Skin epidermis (tissue), 12 donors: ENCODE data around the gene ECM1.

ENCODE experiments used
- H3K27ac ChIP-seq, 21 experiments: fragments of 200-600 bp; sonication (generic) in 11 of 21; one replicate each; pipeline ENCODE4 v1.5.0; 2020; ENCODE audit warnings: mild to moderate bottlenecking in 3 of 21, inconsistent platforms in 2 of 21, moderate library complexity in 2 of 21
- H3K4me3 ChIP-seq, 7 experiments: fragments of 200-600 bp; sonication (generic) in 2 of 7; one replicate each; pipeline ENCODE4 v1.5.0; 2020; ENCODE audit warnings: inconsistent platforms in 2 of 7, mild to moderate bottlenecking in 2 of 7, moderate library complexity in 1 of 7

The ECM1 gene

DNA sequence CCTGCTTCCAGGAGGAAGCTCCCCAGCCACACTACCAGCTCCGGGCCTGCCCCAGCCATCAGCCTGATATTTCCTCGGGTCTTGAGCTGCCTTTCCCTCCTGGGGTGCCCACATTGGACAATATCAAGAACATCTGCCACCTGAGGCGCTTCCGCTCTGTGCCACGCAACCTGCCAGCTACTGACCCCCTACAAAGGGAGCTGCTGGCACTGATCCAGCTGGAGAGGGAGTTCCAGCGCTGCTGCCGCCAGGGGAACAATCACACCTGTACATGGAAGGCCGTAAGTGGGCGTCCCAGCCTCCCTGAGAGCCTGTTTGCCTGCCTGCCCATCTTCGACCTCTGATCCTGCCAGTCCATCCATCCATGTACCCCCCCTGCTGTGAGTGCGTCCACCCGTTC is 3.6 kb downstream of the ECM1 start:
- no peak overlapping the region for H3K4me3 ChIP-seq
- peak overlapping the region in 1 of 21 experiments; percentile 32 for H3K27ac ChIP-seq

DNA sequence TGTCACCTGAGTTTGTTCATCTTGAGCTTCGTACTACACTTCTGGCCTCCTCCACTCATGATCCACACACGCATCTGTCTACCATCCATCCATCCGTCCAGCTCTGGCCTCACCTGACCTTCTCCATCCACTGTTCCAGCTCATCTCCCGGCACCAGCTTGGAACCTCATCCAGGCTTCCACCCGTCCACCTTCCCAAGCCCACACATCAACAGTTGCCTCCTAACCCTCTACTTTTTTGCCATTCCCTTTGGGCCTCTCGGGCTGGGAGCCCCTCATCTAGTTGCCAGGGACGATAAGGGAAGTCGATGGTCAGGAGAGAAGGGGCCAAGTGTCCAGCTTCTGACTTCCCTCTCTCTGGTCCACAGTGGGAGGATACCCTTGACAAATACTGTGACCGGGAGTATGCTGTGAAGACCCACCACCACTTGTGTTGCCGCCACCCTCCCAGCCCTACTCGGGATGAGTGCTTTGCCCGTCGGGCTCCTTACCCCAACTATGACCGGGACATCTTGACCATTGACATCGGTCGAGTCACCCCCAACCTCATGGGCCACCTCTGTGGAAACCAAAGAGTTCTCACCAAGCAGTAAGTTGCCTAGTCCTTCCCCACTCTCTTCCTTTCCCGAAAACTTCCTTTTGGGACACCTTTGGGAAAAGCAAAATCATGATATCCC is 4.2 kb downstream of the ECM1 start:
- H3K4me3 ChIP-seq, result no peak overlapping the region

DNA sequence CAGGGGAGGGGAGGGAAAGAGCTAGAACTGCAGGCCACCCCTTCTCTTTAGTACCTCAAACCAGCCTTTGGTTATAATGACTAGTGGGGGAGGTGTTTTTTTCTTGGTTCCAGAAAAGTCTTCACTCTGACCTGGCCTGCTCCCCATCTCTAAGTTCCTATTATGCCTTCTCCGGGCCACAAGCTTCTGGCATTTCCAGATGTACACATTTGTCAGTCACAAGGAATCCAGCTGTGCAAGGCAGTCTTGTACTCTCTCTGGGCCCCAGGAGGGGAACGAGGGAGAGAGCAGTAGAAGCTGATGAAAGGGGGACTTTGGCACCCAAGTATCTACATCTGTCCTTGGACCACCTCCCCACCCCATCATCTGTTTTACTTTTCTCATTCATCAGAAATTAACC is 4.9 kb downstream of the ECM1 start:
- Histone ChIP-seq H3K27ac (peak overlapping the region in 4 of 21 experiments; percentile 13 to 36 (median 27)), H3K4me3 (no peak overlapping the region)

More for the DNA sequence above, 4.2 kb downstream of the ECM1 start:
- no peak overlapping the region for H3K27ac ChIP-seq

DNA sequence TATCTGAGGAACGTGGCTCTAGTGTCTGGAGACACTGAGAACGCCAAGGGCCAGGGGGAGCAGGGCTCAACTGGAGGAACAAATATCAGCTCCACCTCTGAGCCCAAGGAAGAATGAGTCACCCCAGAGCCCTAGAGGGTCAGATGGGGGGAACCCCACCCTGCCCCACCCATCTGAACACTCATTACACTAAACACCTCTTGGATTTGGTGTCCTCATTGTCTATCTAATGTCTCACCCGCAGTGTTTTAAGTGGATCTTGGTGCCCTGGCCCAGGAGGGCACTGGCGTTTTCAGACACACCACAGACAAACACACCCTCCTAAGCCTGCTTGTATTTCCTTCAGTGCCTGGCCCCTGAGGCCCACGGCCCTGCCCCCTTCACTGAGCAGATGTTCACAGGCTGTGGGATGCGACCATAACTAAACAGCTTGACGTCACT is 5.5 kb downstream of the ECM1 start:
- peak overlapping the region in 7 of 21 experiments; percentile 6 to 36 (median 25) for H3K27ac ChIP-seq
- H3K4me3 ChIP-seq, result no peak overlapping the region

DNA sequence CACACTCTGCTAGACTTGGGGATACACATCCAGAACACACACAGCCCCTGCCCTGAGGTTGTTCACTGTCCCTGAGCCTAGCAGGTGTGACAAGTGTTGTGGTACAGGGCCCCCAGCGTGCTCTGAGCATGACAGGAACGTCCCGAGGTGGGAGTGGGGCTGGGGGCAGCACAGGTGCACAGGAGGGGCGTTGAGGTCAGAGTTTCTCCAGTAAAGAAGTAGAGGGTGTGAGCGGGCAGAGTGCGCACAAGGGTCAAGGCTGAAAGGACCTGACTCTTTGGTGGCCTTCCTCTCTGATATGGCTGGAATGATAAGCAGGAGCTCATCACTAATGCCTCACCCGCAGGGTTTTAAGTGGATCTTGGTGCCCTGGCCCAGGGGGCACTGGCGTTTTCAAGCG is 6.4 kb downstream of the ECM1 start:
- Histone ChIP-seq H3K27ac (no peak overlapping the region), H3K4me3 (no peak overlapping the region)

DNA sequence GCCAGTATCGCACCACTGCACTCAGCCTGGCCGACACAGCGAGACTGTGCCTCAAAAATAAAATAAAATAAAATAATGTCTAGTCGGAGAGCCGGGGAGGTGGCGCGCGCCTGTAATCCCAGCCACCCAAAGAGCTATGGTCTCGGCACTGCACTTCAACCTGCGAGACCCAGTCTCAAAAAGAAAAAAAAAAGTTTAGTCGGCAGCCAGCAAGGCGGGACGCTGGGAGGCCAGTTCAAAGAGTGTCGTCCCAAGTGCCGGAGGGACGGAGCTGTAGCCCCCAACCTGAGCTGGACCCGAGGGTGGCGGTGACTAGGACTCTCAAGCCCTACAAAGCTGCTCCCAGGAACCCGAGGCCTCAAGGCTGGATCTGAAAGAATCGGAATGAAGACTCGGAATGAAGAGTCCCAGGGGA is 7.0 kb downstream of the ECM1 start:
- H3K27ac ChIP-seq, result peak overlapping the region in 20 of 21 experiments; percentile 1 to 81 (median 68)
- peak overlapping the region; percentile 33 to 59 (median 48) for H3K4me3 ChIP-seq

DNA sequence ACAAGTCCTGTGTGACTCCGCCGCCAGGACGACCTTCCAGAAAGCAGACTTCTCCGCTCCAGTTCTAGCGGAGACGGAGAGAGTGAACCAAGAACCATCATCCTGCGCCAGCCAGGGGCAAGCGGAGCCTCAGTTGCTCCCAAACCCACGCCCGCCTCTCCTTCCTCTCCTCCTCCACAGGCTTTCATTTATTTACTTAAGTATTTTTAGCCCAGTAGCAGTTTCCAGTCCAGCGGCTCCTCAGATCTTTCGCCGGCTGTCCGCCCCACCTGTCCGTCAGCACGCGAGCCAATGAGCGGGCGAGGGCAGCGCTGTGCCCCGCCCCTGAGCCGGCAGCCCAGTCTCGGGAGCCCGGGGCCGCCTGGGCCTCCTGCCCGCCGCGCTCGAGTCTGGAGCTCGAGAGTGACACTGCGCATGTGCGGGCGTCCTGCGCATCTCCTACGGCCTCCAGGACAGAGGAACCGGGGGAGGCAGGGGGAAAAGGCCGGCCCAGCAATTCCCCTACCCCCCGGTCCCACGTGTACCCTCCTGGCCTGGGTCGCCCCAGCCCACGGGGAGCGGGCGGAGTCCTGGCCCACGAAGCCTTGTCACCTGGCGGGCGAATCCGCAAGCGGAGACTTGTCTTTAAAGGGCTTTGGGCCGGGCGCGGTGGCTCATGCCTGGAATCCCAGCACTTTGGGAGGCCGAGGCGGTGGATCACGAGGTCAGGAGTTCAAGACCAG is 7.6 kb downstream of the ECM1 start, which contains the start of gene FALEC:
FALEC (plus strand) TSS at position 425 of the 722 bp plus-strand sequence.
- Histone ChIP-seq H3K27ac (peak within 1 kb of the TSS in 20 of 21 experiments; percentile 1 to 81 (median 74)), H3K4me3 (peak within 1 kb of the TSS; percentile 33 to 59 (median 48))

DNA sequence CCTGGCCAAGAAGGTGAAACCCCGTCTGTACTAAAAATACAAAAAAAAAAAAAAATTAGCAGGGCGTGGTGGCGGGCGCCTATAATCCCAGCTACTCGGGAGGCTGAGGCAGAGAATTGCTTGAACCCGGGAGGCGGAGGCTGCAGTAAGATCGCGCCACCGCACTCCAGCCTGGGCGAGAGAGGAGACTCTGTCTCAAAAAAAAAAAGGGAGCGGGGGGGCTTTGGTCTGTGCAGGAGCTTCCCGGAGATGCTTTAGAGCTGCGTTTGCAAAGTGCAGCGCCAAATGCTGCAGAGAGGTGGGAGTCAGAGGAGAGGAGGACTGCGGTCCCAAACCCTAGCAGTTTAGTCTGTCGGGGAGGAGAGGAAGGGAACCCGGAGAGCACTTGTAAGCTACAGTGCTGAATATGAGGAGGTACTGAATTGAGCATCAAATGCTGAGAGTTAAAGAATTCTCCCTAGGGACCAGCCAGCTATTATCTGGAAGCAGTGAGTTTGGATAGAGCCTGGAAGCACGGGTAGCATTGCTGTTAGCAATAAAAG is 8.2 kb downstream of the ECM1 start:
- peak overlapping the region; percentile 33 to 59 (median 48) for H3K4me3 ChIP-seq
- peak overlapping the region in 20 of 21 experiments; percentile 1 to 81 (median 74) for H3K27ac ChIP-seq

DNA sequence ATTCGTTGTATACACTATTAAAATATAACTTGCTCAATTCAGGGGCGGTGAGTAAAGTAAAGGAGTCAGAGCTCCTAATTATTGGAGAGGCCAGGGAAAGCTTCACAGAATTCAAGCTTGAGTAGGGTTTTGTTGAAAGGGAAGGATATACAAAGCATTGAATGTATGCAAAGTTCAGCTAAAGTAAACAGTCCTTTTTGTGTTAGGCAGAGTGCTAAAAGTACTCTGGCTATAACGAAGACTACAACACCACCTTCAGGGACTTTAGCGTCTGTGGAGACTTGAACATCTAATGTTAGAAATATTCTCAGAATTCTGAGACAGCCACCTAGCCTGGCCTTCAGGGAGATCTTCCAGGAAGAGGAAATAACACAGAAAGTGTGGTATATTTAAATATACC is 8.7 kb downstream of the ECM1 start:
- Histone ChIP-seq H3K27ac (peak overlapping the region in 5 of 21 experiments; percentile 41 to 81 (median 78)), H3K4me3 (no peak overlapping the region)

DNA sequence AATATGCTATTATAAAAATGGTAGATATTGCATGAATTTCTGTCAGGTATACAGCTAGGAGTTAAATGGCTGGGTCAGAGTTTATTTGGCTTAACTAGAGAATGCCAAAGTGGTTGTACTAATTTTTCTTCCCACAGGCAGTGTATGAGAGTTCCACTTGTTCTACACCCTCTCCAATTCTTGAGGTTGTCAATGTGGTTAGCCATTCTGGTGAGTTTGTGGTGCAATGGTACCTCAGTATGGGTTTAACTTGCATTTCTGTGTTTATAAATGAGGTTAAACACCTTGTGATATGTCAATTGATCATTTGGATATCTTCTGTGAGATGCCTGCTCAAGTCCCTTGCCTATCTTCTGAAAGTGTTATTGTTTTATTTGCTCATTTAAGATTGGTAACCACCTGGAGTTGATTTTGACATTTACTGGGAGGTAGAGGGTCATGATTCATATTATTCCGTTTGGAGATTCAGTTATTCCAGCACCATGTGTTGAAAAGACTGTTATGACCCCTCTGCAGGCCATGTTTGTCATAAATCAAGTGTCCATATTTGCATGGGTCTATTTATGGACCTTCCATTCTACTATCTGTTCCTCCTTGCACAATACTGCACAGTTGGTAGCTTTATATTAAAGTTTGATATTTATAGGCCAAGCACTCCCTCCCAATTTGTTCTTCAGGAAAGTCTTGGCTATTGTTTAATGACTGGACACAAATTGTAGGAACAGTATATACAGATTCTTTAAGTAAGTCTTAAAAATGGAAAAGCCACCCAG is 13.5 kb downstream of the ECM1 start:
- no peak overlapping the region for H3K4me3 ChIP-seq
- H3K27ac ChIP-seq, result no peak overlapping the region

DNA sequence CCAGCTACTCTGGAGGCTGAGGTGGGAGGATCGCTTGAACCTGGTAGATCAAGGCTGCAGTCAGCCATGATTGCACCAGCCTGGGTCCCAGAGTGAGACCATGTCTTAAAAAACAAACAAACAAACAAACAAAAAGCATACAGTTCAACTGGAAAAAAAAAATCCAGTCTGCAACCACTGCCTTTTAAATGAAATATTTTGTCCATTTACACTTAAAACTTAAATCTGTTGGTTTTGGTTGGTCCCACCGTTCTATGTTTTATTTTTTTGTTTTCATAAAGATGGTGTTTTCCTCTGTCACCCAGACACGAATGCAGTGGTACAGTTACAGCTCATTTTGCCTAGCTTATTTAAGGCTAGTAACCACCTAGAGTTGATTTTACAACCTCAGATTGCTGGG is 17.4 kb downstream of the ECM1 start:
- Histone ChIP-seq H3K27ac (no peak overlapping the region), H3K4me3 (no peak overlapping the region)

DNA sequence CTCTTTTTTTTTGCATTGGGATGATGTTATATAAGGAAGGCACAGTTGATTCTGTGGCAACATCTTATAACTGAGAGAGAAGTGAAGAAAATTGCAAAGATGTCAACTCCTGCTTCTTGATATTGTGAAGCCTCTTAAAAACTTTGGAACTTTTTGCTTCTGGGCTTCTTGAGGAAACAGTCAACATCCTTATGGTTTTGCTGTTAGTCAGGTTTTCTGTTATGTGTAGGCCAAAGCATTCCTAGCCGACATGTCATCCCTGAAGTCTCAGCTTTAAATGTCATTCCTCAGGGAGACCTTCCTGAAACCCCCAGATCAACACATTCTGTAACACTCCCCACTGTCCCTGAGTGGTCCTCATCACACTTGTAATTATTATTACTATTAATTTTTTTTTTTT is 20.3 kb downstream of the ECM1 start:
- H3K27ac ChIP-seq, result peak overlapping the region in 1 of 21 experiments; percentile 45
- H3K4me3 ChIP-seq, result no peak overlapping the region

DNA sequence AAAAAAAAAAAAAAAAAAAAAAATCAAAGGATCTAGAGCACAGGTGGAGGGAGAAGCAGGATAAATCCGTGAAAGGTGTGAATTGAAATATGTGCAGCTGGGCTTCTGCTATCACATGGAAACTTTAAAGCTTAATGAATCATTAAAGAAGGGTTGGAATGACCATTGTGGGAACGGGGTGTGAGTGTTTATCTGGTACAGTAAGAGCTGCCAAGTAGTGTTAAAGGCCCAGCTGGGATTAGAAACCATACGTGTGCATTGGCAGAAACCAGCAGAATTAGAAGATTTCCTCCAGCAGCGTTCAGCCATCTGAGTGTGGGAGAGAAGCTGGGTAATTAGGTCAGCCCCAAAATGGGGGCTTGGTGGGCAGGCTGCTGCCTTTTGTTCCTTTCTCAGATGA is 21.1 kb downstream of the ECM1 start:
- H3K4me3 ChIP-seq, result no peak overlapping the region
- H3K27ac ChIP-seq, result peak overlapping the region in 1 of 21 experiments; percentile 16

DNA sequence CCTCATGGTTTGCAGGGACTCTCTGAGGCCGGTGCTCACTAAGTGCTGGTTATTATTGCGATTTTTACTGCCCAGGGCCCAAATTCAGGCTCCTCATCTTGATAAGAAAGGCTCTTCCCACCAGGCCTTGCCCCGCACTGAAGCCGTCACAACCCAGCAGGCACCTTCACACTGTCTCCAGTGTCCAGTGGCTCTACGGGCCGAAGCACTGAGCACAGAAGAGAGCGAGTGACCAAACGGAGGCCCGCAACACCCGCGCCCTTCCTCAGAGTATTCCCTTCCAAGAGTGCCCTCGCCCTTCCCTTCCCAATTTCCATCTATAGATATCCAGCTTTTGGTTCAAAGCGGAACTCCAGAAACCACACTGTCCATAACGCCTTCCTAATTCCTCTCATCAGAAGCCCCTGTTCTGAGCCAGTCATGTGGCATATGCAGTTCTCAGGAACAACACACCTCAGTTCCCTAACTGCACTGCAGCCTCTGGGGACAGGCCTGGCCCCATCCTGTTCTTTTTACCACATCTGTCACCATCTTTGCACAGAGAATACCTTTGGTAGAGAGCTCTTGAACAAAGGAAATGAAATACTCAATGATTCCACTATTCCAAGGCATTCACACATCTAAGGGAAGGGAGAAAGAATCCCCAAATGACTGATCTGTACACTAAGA is 22.7 kb downstream of the ECM1 start:
- H3K27ac ChIP-seq, result no peak overlapping the region
- H3K4me3 ChIP-seq, result no peak overlapping the region

DNA sequence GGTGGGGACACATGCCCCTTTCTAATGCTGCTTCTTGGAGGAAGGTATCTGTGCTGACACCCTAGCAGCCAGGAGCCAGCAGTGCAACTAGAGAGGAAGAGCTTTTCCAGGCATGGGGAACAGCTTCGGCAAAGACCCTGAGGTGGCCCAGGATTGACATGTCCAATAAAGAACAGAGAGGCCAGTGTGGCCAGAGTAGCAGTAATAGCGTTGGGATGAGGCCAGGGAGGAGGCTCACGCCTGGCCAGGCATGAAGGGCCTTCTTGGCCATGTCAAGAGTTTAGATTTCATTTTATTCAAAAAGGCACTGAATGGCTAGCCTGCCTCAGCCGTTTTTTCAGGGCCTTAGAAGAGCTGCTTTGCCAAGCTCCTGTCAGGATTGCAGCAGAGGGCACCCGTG is 25.0 kb downstream of the ECM1 start:
- Histone ChIP-seq H3K4me3 (no peak overlapping the region), H3K27ac (peak overlapping the region in 14 of 21 experiments; percentile 7 to 81 (median 55))

DNA sequence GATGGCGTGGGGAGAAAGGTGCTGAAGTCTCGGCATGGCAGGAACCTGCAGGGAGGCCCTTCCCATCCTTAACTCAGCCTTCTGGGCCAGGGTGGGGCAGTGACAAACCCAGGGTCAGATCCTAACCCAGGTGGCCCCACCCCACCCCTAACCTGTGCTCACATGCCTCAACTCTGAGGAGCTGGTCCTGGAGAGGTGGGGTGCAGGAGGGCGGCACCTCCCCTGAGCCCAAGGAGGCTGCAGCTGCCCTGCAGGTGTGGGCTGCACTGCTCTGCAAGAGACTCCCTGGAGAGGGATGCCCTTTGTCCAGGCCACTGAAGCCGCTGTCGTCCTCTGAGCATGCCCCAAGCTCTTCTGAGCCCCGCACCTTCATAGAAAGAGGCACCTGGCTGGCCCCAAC is 26.1 kb downstream of the ECM1 start:
- Histone ChIP-seq H3K4me3 (no peak overlapping the region), H3K27ac (peak overlapping the region in 2 of 21 experiments; percentile 37 to 60)

DNA sequence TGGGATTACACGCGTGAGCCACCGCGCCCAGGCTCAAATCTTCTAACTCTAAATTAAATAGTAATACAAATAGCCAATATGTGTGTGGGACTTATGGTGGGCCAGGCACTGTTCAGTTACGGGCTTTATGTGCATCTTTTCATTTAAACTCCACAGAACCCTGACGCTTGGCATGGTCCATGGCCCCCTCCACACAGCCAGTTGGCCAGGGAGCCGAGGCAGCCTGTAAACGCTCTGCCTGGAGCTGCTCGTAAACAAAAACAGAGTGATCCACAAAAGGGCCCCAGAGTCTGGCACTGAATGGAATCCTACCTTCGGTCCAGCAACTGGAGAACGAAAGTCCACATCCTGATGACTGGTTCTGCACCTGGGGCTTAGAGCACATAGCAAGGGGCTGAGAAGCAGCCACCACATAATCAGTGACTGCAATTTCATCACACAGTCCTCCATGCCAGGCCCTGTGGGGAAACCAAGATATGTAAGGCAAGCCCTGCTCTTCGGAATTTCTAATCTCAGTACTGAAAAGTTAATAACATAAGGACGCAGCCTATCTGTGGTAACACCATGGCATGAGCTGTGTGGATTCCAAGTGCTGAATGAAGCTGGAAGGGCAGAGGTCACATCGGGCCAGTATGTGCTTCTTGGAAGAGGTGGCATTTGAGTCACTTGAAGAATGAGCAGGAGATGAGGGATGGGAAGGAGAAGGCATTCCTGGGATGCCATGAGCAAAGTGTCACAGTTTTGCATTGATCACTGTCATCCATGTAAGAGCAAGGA is 27.8 kb downstream of the ECM1 start:
- peak overlapping the region in 3 of 21 experiments; percentile 3 to 76 (median 60) for H3K27ac ChIP-seq
- H3K4me3 ChIP-seq, result no peak overlapping the region
